ENCODE data around the gene NIT1. TPM values are rescaled to one million over a fixed set of nuclear protein-coding genes. Genes with fewer than 3 reads are reported as not detected.

The NIT1 gene
- total RNA-seq, 1 experiment from 2014 or later = 26.8 TPM

GRCh38 chr1:161096015-161096414 lies 21.9 kb upstream of the NIT1 start:
- no peaks in the 10 kb centered on the region for H3K27me3 ChIP-seq (ENCODE audit: insufficient read depth, low read depth)
- H3K79me2 ChIP-seq (ENCODE audit: low read depth) = no peaks in the 10 kb centered on the region
- peaks cover 31% of the 10 kb centered on the region for H3F3A ChIP-seq (ENCODE audit: insufficient read depth, low read depth)
- DNase-seq = no peak
- H3K36me3 ChIP-seq (ENCODE audit: low read depth) = no peaks in the 10 kb centered on the region
- H3K27ac ChIP-seq = no peak overlapping the region
- no TSS peak for BruUV-seq (replicated peaks)
- no peaks in the 10 kb centered on the region for H3K9me2 ChIP-seq (ENCODE audit: insufficient read depth)
- H4K20me1 ChIP-seq (ENCODE audit: insufficient read depth) = no peaks in the 10 kb centered on the region
- no peak overlapping the region for H2AFZ ChIP-seq
- H3K4me3 ChIP-seq = no peak overlapping the region
- no peaks in the 10 kb centered on the region for H3K9me3 ChIP-seq (ENCODE audit: insufficient read depth, low read depth)
- H3K4me2 ChIP-seq = no peak overlapping the region
- intact Hi-C loops (cut with micrococcal nuclease; ENCODE audit: unreplicated experiment) = loop anchor here (2.0 kb wide), 1 partner anchor 13 kb away; no protein-coding TSS in a partner anchor
- ChIA-PET CTCF (no interaction called here), POLR2A (ENCODE audit: unreplicated experiment) (interaction anchor here (0.6 kb wide), 1 partner anchor 315 kb away, joined by 3 read pairs; no protein-coding TSS in a partner anchor)
- H3K4me1 ChIP-seq (replicated peaks; ENCODE audit: insufficient read depth) = peaks cover 40% of the 10 kb centered on the region
- TF ChIP-seq CTCF (conservative IDR thresholded peaks at IDR 0.05) (no peak), EZH2 (IDR thresholded peaks at IDR 0.05; ENCODE audit: low read depth) (no peak)

GRCh38 chr1:161096530-161096929 lies 21.4 kb upstream of the NIT1 start:
- no peak for TF ChIP-seq CTCF (conservative IDR thresholded peaks at IDR 0.05)
- no peak for TF ChIP-seq EZH2 (IDR thresholded peaks at IDR 0.05; ENCODE audit: low read depth)
- Histone ChIP-seq H3K27me3 (ENCODE audit: insufficient read depth, low read depth) (no peaks in the 10 kb centered on the region), H3K27ac (no peak overlapping the region)

GRCh38 chr1:161098210-161099068 lies 19.5 kb upstream of the NIT1 start, which contains the start of gene KLHDC9:
TSS of gene KLHDC9 (plus strand) at chr1:161098361. CDS start at chr1:161098536, 175 bp downstream.
- intact Hi-C loops (cut with micrococcal nuclease; ENCODE audit: unreplicated experiment) = loop anchor here (1.0 to 2.0 kb wide), 3 partner anchors 34 to 101 kb away; partner anchors contain the start of genes DEDD and USF1
- Histone ChIP-seq H3K36me3 (ENCODE audit: low read depth) (0 out of 2 replicates have a peak, but pooled peaks cover 7% of the 10 kb centered on the region), H3K4me2 (peak within 1 kb of the TSS; percentile 91), H3F3A (ENCODE audit: insufficient read depth, low read depth) (peaks cover 37% of the 10 kb centered on the region), H3K27ac (no peak within 1 kb of the TSS), H3K4me1 (replicated peaks; ENCODE audit: insufficient read depth) (peaks cover 16% of the 10 kb centered on the region), H4K20me1 (ENCODE audit: insufficient read depth) (peaks cover 17% of the 10 kb centered on the region; the same call in 1 of the 2 replicates), H3K9me3 (ENCODE audit: insufficient read depth, low read depth) (no peaks in the 10 kb centered on the region), H3K79me2 (ENCODE audit: low read depth) (no peaks in the 10 kb centered on the region), H3K4me3 (peak within 1 kb of the TSS; percentile 66), H2AFZ (peak within 1 kb of the TSS; percentile 86), H3K9me2 (ENCODE audit: insufficient read depth) (no peaks in the 10 kb centered on the region), H3K27me3 (ENCODE audit: insufficient read depth, low read depth) (no peaks in the 10 kb centered on the region)
- BruUV-seq (replicated peaks) = no TSS peak
- TF ChIP-seq EZH2 (IDR thresholded peaks at IDR 0.05; ENCODE audit: low read depth) (no peak), CTCF (conservative IDR thresholded peaks at IDR 0.05) (no peak)
- ChIA-PET CTCF (interaction anchor here (0.6 to 1.4 kb wide), 8 partner anchors 22 to 127 kb away, joined by 3 to 12 read pairs (median 4); partner anchors contain the start of gene USF1), POLR2A (ENCODE audit: unreplicated experiment) (interaction anchor here (0.6 kb wide), 2 partner anchors 109 to 127 kb away, joined by 5 to 9 read pairs; no protein-coding TSS in a partner anchor)
- peak; percentile 80 to 84 for DNase-seq

More at GRCh38 chr1:161096530-161096929, 21.4 kb upstream of the NIT1 start:
- 0 out of 2 replicates have a peak, but pooled peaks cover 3% of the 10 kb centered on the region for H4K20me1 ChIP-seq (ENCODE audit: insufficient read depth)
- ChIA-PET CTCF (interaction anchor here (0.9 kb wide), 1 partner anchor 25 kb away, joined by 6 read pairs; no protein-coding TSS in a partner anchor), POLR2A (ENCODE audit: unreplicated experiment) (interaction anchor here (0.6 to 0.8 kb wide), 2 partner anchors 76 to 315 kb away, joined by 3 to 4 read pairs; no protein-coding TSS in a partner anchor)
- H3K9me2 ChIP-seq (ENCODE audit: insufficient read depth) = no peaks in the 10 kb centered on the region
- no TSS peak for BruUV-seq (replicated peaks)
- H3K36me3 ChIP-seq (ENCODE audit: low read depth) = 0 out of 2 replicates have a peak, but pooled peaks cover 3% of the 10 kb centered on the region
- no peak for DNase-seq
- intact Hi-C loops (cut with micrococcal nuclease; ENCODE audit: unreplicated experiment) = loop anchor here (2.0 kb wide), 1 partner anchor 14 kb away; no protein-coding TSS in a partner anchor
- peaks cover 35% of the 10 kb centered on the region for H3K4me1 ChIP-seq (replicated peaks; ENCODE audit: insufficient read depth)
- no peaks in the 10 kb centered on the region for H3K79me2 ChIP-seq (ENCODE audit: low read depth)
- H2AFZ ChIP-seq = no peak overlapping the region
- no peaks in the 10 kb centered on the region for H3K9me3 ChIP-seq (ENCODE audit: insufficient read depth, low read depth)
- peaks cover 36% of the 10 kb centered on the region for H3F3A ChIP-seq (ENCODE audit: insufficient read depth, low read depth)
- no peak overlapping the region for H3K4me3 ChIP-seq
- no peak overlapping the region for H3K4me2 ChIP-seq

All from PC-9 (cell line).